ENCODE results near the gene RORC. TPM values are rescaled to one million over a fixed set of nuclear protein-coding genes. Genes with fewer than 3 reads are reported as not detected.

RORC gene
- total RNA-seq, 1 experiment from 2014 or later = 0.44 TPM

GRCh38 chr1:151816548-151817352 is 14.9 kb downstream of the RORC start:
- DNase-seq (ENCODE audit: low spot score) = no peak
- H3K36me3 Mint-ChIP-seq = no peaks in the 10 kb centered on the region
- TF ChIP-seq, protein P1, sequence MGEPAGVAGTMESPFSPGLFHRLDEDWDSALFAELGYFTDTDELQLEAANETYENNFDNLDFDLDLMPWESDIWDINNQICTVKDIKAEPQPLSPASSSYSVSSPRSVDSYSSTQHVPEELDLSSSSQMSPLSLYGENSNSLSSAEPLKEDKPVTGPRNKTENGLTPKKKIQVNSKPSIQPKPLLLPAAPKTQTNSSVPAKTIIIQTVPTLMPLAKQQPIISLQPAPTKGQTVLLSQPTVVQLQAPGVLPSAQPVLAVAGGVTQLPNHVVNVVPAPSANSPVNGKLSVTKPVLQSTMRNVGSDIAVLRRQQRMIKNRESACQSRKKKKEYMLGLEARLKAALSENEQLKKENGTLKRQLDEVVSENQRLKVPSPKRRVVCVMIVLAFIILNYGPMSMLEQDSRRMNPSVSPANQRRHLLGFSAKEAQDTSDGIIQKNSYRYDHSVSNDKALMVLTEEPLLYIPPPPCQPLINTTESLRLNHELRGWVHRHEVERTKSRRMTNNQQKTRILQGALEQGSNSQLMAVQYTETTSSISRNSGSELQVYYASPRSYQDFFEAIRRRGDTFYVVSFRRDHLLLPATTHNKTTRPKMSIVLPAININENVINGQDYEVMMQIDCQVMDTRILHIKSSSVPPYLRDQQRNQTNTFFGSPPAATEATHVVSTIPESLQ (CRISPR knock-in tag; IDR thresholded peaks at IDR 0.05) = no peak
- TF ChIP-seq TEAD4 (CRISPR knock-in tag; IDR thresholded peaks at IDR 0.05) (no peak), SMAD4 (CRISPR knock-in tag; IDR thresholded peaks at IDR 0.05) (no peak)
- TF ChIP-seq, protein P2, sequence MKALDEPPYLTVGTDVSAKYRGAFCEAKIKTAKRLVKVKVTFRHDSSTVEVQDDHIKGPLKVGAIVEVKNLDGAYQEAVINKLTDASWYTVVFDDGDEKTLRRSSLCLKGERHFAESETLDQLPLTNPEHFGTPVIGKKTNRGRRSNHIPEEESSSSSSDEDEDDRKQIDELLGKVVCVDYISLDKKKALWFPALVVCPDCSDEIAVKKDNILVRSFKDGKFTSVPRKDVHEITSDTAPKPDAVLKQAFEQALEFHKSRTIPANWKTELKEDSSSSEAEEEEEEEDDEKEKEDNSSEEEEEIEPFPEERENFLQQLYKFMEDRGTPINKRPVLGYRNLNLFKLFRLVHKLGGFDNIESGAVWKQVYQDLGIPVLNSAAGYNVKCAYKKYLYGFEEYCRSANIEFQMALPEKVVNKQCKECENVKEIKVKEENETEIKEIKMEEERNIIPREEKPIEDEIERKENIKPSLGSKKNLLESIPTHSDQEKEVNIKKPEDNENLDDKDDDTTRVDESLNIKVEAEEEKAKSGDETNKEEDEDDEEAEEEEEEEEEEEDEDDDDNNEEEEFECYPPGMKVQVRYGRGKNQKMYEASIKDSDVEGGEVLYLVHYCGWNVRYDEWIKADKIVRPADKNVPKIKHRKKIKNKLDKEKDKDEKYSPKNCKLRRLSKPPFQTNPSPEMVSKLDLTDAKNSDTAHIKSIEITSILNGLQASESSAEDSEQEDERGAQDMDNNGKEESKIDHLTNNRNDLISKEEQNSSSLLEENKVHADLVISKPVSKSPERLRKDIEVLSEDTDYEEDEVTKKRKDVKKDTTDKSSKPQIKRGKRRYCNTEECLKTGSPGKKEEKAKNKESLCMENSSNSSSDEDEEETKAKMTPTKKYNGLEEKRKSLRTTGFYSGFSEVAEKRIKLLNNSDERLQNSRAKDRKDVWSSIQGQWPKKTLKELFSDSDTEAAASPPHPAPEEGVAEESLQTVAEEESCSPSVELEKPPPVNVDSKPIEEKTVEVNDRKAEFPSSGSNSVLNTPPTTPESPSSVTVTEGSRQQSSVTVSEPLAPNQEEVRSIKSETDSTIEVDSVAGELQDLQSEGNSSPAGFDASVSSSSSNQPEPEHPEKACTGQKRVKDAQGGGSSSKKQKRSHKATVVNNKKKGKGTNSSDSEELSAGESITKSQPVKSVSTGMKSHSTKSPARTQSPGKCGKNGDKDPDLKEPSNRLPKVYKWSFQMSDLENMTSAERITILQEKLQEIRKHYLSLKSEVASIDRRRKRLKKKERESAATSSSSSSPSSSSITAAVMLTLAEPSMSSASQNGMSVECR (CRISPR knock-in tag; IDR thresholded peaks at IDR 0.05; ENCODE audit: borderline replicate concordance) = no peak
- H3K27ac Mint-ChIP-seq = no peak overlapping the region
- no peaks in the 10 kb centered on the region for H3K27me3 Mint-ChIP-seq (ENCODE audit: low read depth)
- H3K4me1 Mint-ChIP-seq = 0 out of 2 replicates have a peak, but pooled peaks cover 2% of the 10 kb centered on the region
- ChIA-PET CTCF (no interaction called here), POLR2A (interaction anchor here (0.6 kb wide), 1 partner anchor 398 kb away, joined by 3 read pairs; no protein-coding TSS in a partner anchor)
- no peaks in the 10 kb centered on the region for H3K9me3 Mint-ChIP-seq
- no peak overlapping the region for H3K4me3 Mint-ChIP-seq
- ATAC-seq = no peak

GRCh38 chr1:151815716-151816327 is 15.8 kb downstream of the RORC start:
- H3K4me3 Mint-ChIP-seq = no peak overlapping the region
- no peak for ATAC-seq

More at GRCh38 chr1:151815716-151816327, 15.8 kb downstream of the RORC start:
- Mint-ChIP-seq H3K36me3 (no peaks in the 10 kb centered on the region), H3K4me1 (0 out of 2 replicates have a peak, but pooled peaks cover 2% of the 10 kb centered on the region), H3K27ac (no peak overlapping the region), H3K9me3 (no peaks in the 10 kb centered on the region), H3K27me3 (ENCODE audit: low read depth) (no peaks in the 10 kb centered on the region)
- no peak for DNase-seq (ENCODE audit: low spot score)
- POLR2A ChIA-PET = no interaction called here
- CTCF ChIA-PET = no interaction called here
- TF ChIP-seq TEAD1 (CRISPR knock-in tag; IDR thresholded peaks at IDR 0.05) (no peak), ATF2 (CRISPR knock-in tag; IDR thresholded peaks at IDR 0.05; ENCODE audit: borderline replicate concordance, low read depth) (no peak), GTF2I (CRISPR knock-in tag; conservative IDR thresholded peaks at IDR 0.05) (no peak), ESRRA (CRISPR knock-in tag; IDR thresholded peaks at IDR 0.05; ENCODE audit: borderline replicate concordance) (no peak), IRF2 (CRISPR knock-in tag; IDR thresholded peaks at IDR 0.05; ENCODE audit: borderline replicate concordance, low read depth) (no peak), NFYB (CRISPR knock-in tag; conservative IDR thresholded peaks at IDR 0.05; ENCODE audit: low read depth) (no peak), PRRX2 (CRISPR knock-in tag; IDR thresholded peaks at IDR 0.05) (no peak), SP1 (CRISPR knock-in tag; conservative IDR thresholded peaks at IDR 0.05) (no peak), SMAD3 (CRISPR knock-in tag; IDR thresholded peaks at IDR 0.05; ENCODE audit: borderline replicate concordance) (no peak), GABPB1 (CRISPR knock-in tag; IDR thresholded peaks at IDR 0.05) (no peak), CREM (CRISPR knock-in tag; IDR thresholded peaks at IDR 0.05) (no peak), NFATC4 (CRISPR knock-in tag; IDR thresholded peaks at IDR 0.05) (no peak), JUN (CRISPR knock-in tag; IDR thresholded peaks at IDR 0.05) (no peak), SOX15 (CRISPR knock-in tag; IDR thresholded peaks at IDR 0.05) (no peak), ZNF232 (CRISPR knock-in tag; IDR thresholded peaks at IDR 0.05) (no peak)
- TF ChIP-seq, protein P3, sequence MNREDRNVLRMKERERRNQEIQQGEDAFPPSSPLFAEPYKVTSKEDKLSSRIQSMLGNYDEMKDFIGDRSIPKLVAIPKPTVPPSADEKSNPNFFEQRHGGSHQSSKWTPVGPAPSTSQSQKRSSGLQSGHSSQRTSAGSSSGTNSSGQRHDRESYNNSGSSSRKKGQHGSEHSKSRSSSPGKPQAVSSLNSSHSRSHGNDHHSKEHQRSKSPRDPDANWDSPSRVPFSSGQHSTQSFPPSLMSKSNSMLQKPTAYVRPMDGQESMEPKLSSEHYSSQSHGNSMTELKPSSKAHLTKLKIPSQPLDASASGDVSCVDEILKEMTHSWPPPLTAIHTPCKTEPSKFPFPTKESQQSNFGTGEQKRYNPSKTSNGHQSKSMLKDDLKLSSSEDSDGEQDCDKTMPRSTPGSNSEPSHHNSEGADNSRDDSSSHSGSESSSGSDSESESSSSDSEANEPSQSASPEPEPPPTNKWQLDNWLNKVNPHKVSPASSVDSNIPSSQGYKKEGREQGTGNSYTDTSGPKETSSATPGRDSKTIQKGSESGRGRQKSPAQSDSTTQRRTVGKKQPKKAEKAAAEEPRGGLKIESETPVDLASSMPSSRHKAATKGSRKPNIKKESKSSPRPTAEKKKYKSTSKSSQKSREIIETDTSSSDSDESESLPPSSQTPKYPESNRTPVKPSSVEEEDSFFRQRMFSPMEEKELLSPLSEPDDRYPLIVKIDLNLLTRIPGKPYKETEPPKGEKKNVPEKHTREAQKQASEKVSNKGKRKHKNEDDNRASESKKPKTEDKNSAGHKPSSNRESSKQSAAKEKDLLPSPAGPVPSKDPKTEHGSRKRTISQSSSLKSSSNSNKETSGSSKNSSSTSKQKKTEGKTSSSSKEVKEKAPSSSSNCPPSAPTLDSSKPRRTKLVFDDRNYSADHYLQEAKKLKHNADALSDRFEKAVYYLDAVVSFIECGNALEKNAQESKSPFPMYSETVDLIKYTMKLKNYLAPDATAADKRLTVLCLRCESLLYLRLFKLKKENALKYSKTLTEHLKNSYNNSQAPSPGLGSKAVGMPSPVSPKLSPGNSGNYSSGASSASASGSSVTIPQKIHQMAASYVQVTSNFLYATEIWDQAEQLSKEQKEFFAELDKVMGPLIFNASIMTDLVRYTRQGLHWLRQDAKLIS (CRISPR knock-in tag; IDR thresholded peaks at IDR 0.05; ENCODE audit: borderline replicate concordance) = no peak
- TF ChIP-seq, protein P1 (CRISPR knock-in tag; IDR thresholded peaks at IDR 0.05) = no peak

Measured in WTC11 (cell line).